DND-41 (cell line): ENCODE measurements around the gene SUCLG2.

Experiments
- ATAC-seq: fragments of 200-7000 bp; cut with Tn5 transposase; 3 replicates; pipeline ENCODE4 v1.9.1; 2021; ENCODE audit warnings: low read depth; ENCODE audit not compliant: insufficient read depth
- DNase-seq: peaks from one replicate; pipeline ENCODE4 v3.0.0-alpha.2; 2020
- H2AFZ ChIP-seq: 2 replicates; pipeline ENCODE4 v1.6.0; 2012; ENCODE audit warnings: low read depth, low read length
- H3K27ac ChIP-seq: 2 replicates; pipeline ENCODE4 v1.5.1; 2012; ENCODE audit warnings: low read length, inconsistent platforms
- H3K27me3 ChIP-seq: fragments of 200-600 bp; sonication (generic); 2 replicates; pipeline ENCODE4 v1.6.0; 2012; ENCODE audit warnings: low read length, mild to moderate bottlenecking, inconsistent platforms; ENCODE audit not compliant: insufficient read depth, poor library complexity
- H3K36me3 ChIP-seq: 2 replicates; pipeline ENCODE4 v1.5.1; 2012; ENCODE audit warnings: low read length, inconsistent platforms; ENCODE audit not compliant: insufficient read depth
- H3K4me1 ChIP-seq: 2 replicates; pipeline ENCODE4 v1.5.1; 2012; ENCODE audit warnings: mild to moderate bottlenecking, low read length; ENCODE audit not compliant: insufficient read depth
- H3K4me2 ChIP-seq: 2 replicates; pipeline ENCODE4 v1.6.0; 2012; ENCODE audit warnings: mild to moderate bottlenecking, moderate library complexity, low read length, inconsistent platforms; ENCODE audit not compliant: insufficient read depth
- H3K4me3 ChIP-seq, 2 experiments: fragments of 200-600 bp in 1 of 2; shearing (Covaris generic) in 1 of 2; 2 replicates each; pipeline ENCODE4 v1.5.1; 2012 to 2016; ENCODE audit warnings: inconsistent platforms in 2 of 2, low read length in 2 of 2, mild to moderate bottlenecking in 2 of 2, low read depth in 1 of 2, moderate library complexity in 1 of 2
- H3K79me2 ChIP-seq: 2 replicates; pipeline ENCODE4 v1.6.0; 2012; ENCODE audit warnings: low read length, inconsistent platforms; ENCODE audit not compliant: insufficient read depth
- H3K9ac ChIP-seq: 2 replicates; pipeline ENCODE4 v1.6.0; 2012; ENCODE audit warnings: low read depth, mild to moderate bottlenecking, inconsistent platforms, low read length, moderate library complexity
- H3K9me3 ChIP-seq: 2 replicates; pipeline ENCODE4 v1.5.1; 2012; ENCODE audit warnings: low read length, moderate library complexity, mild to moderate bottlenecking, inconsistent platforms; ENCODE audit not compliant: insufficient read depth, severe bottlenecking
- H4K20me1 ChIP-seq: 2 replicates; pipeline ENCODE4 v1.6.0; 2012; ENCODE audit warnings: low read length; ENCODE audit not compliant: insufficient read depth
- CTCF ChIP-seq: IDR thresholded peaks from 2 replicates; pipeline ENCODE4 v1.5.1; 2012; ENCODE audit warnings: borderline replicate concordance, low read length, moderate library complexity, mild to moderate bottlenecking; ENCODE audit not compliant: poor library complexity, severe bottlenecking; ENCODE audit errors: extremely low read depth
- EZH2 ChIP-seq: IDR thresholded peaks from 3 replicates; pipeline ENCODE4 v1.6.1; 2012; ENCODE audit warnings: borderline replicate concordance, low read depth, mild to moderate bottlenecking, moderate library complexity, low read length, inconsistent platforms; ENCODE audit not compliant: severe bottlenecking

Gene SUCLG2

GRCh38 chr3:67654099-67654843, at the start of gene SUCLG2:
SUCLG2 (minus strand) TSS chr3:67654612; CDS start chr3:67654586, 26 bp downstream.
- Histone ChIP-seq H3K27ac (peak within 1 kb of the TSS; percentile 84), H3K36me3 (no peaks in the 10 kb centered on the region), H3K79me2 (peaks cover 21% of the 10 kb centered on the region), H3K27me3 (no peaks in the 10 kb centered on the region), H3K4me1 (peaks cover 35% of the 10 kb centered on the region), H3K4me2 (peak within 1 kb of the TSS; percentile 73), H3K4me3 (peak within 1 kb of the TSS; percentile 62 to 64), H4K20me1 (no peaks in the 10 kb centered on the region), H2AFZ (peak within 1 kb of the TSS; percentile 80), H3K9ac (peak within 1 kb of the TSS; percentile 86), H3K9me3 (no peaks in the 10 kb centered on the region)
- DNase-seq (peak; percentile 88), ATAC-seq (peak; percentile 79)
- peak; percentile 4 for TF ChIP-seq CTCF
- no peak for TF ChIP-seq EZH2

GRCh38 chr3:67700596-67700995, 46.2 kb upstream of the SUCLG2 start:
- Histone ChIP-seq H2AFZ (no peak overlapping the region), H3K27me3 (no peaks in the 10 kb centered on the region), H3K4me2 (no peak overlapping the region), H3K27ac (no peak overlapping the region), H3K9me3 (no peaks in the 10 kb centered on the region), H3K9ac (no peak overlapping the region), H4K20me1 (no peaks in the 10 kb centered on the region), H3K36me3 (no peaks in the 10 kb centered on the region), H3K4me3 (no peak overlapping the region), H3K79me2 (no peaks in the 10 kb centered on the region), H3K4me1 (no peaks in the 10 kb centered on the region)
- DNase-seq (no peak), ATAC-seq (no peak)
- TF ChIP-seq CTCF (no peak), EZH2 (no peak)

GRCh38 chr3:67699882-67700281, 45.5 kb upstream of the SUCLG2 start:
- Histone ChIP-seq H3K4me1 (no peaks in the 10 kb centered on the region), H4K20me1 (no peaks in the 10 kb centered on the region), H3K27ac (no peak overlapping the region), H3K27me3 (no peaks in the 10 kb centered on the region), H3K79me2 (no peaks in the 10 kb centered on the region), H2AFZ (no peak overlapping the region), H3K9ac (no peak overlapping the region), H3K4me2 (no peak overlapping the region), H3K4me3 (no peak overlapping the region), H3K36me3 (no peaks in the 10 kb centered on the region), H3K9me3 (no peaks in the 10 kb centered on the region)
- TF ChIP-seq EZH2: no peak
- TF ChIP-seq CTCF: no peak
- no peak for ATAC-seq
- no peak for DNase-seq
